ENCODE measurements around the gene MAML2.

DNA sequence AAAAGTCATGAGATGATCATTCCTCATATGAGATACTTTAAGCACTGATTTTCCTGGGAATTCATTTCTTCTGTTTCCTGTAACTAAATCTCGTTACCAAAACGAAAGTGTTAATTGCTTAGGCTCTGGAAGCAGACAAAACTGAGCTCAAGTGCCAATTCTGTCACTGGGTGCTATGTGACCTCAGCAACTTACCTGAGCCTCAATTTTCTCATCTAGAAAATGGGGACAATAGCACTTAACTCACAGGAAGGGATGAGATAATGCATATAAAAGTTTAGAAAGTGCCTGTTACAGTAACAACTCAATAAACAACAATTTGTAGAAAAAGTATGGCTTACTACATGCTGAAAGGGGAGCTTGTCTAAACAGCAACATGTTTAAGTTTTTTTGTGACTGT, 248.8 kb downstream of the MAML2 start:
- TF ChIP-seq POLR2AphosphoS5 (IDR thresholded peaks at IDR 0.05) (no peak), CTCF (IDR thresholded peaks at IDR 0.05 in 8 of 11, conservative IDR thresholded peaks at IDR 0.05 in 3 of 11) (no peak), POLR2A (IDR thresholded peaks at IDR 0.05) (no peak)

All from spleen (tissue), 7 donors.